Measurements from ENCODE around the gene HIVEP1. TPM values are rescaled to one million over a fixed set of nuclear protein-coding genes. Genes with fewer than 3 reads are reported as not detected.

Gene HIVEP1
- total and polyA plus RNA-seq, 2 donors from 2014 or later = 3.6 to 30.4 TPM

GRCh38 chr6:12092762-12093161, 80.7 kb downstream of the HIVEP1 start:
- TF ChIP-seq CTCF (IDR thresholded peaks at IDR 0.05; ENCODE audit: borderline replicate concordance, extremely low read depth, insufficient read depth) = no peak
- DNase-seq = no peak
- Histone ChIP-seq H3K4me3 (ENCODE audit: low read length in 3 of 3) (no peak overlapping the region), H3K27ac (ENCODE audit: low read depth in 2 of 2, low read length in 2 of 2) (no peak overlapping the region), H3K27me3 (ENCODE audit: control insufficient read depth, insufficient read depth, low read length) (no peaks in the 10 kb centered on the region), H3K36me3 (ENCODE audit: control insufficient read depth in 2 of 3, insufficient read depth in 3 of 3, low read length in 3 of 3) (no peaks in the 10 kb centered on the region), H3K4me1 (ENCODE audit: control insufficient read depth in 2 of 3, insufficient read depth in 2 of 3, low read depth in 1 of 3, low read length in 3 of 3) (no peaks in the 10 kb centered on the region), H3K9ac (ENCODE audit: low read length in 3 of 3) (no peak overlapping the region), H3K9me3 (ENCODE audit: control insufficient read depth in 2 of 3, insufficient read depth in 1 of 3, low read length in 3 of 3) (no peaks in the 10 kb centered on the region)
- FAIRE-seq = no peak
- intact Hi-C loops (cut with DNase I) = no loop called here

GRCh38 chr6:12094689-12095088, 82.6 kb downstream of the HIVEP1 start:
- no peak for TF ChIP-seq CTCF (IDR thresholded peaks at IDR 0.05; ENCODE audit: borderline replicate concordance, extremely low read depth, insufficient read depth)
- H3K4me3 ChIP-seq (ENCODE audit: low read length in 3 of 3) = no peak overlapping the region
- H3K9me3 ChIP-seq (ENCODE audit: control insufficient read depth in 2 of 3, insufficient read depth in 1 of 3, low read length in 3 of 3) = no peaks in the 10 kb centered on the region
- H3K9ac ChIP-seq (ENCODE audit: low read length in 3 of 3) = no peak overlapping the region
- no peaks in the 10 kb centered on the region for H3K27me3 ChIP-seq (ENCODE audit: control insufficient read depth, insufficient read depth, low read length)
- intact Hi-C loops (cut with DNase I) = no loop called here
- H3K4me1 ChIP-seq (ENCODE audit: control insufficient read depth in 2 of 3, insufficient read depth in 2 of 3, low read depth in 1 of 3, low read length in 3 of 3) = no peaks in the 10 kb centered on the region
- H3K27ac ChIP-seq (ENCODE audit: low read depth in 2 of 2, low read length in 2 of 2) = no peak overlapping the region
- no peaks in the 10 kb centered on the region for H3K36me3 ChIP-seq (ENCODE audit: control insufficient read depth in 2 of 3, insufficient read depth in 3 of 3, low read length in 3 of 3)
- FAIRE-seq (no peak), DNase-seq (no peak)

DNA sequence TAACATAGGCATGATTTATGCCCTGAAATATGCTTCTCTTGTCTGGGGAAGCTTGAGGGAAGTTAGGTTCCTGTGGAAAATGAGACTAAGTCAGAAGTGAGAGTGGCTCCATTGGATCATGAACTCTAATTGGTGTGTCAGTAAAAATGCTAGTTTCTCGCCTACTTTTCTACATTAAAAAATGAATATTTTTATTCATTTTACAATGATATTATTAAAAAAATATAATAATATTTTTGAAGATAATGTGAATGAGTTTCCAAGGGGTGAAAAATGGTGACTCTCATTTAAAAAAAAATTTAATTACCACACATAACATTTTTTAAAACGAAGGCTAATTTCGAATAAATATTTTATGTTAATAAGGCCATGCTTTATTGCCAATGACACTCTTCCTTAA, 84.2 kb downstream of the HIVEP1 start:
- Histone ChIP-seq H3K4me3 (ENCODE audit: low read length in 3 of 3) (no peak overlapping the region), H3K9me3 (ENCODE audit: control insufficient read depth in 2 of 3, insufficient read depth in 1 of 3, low read length in 3 of 3) (no peaks in the 10 kb centered on the region), H3K4me1 (ENCODE audit: control insufficient read depth in 2 of 3, insufficient read depth in 2 of 3, low read depth in 1 of 3, low read length in 3 of 3) (no peaks in the 10 kb centered on the region), H3K27me3 (ENCODE audit: control insufficient read depth, insufficient read depth, low read length) (no peaks in the 10 kb centered on the region), H3K27ac (ENCODE audit: low read depth in 2 of 2, low read length in 2 of 2) (no peak overlapping the region), H3K9ac (ENCODE audit: low read length in 3 of 3) (no peak overlapping the region), H3K36me3 (ENCODE audit: control insufficient read depth in 2 of 3, insufficient read depth in 3 of 3, low read length in 3 of 3) (no peaks in the 10 kb centered on the region)
- DNase-seq = no peak
- peak; percentile 66 for FAIRE-seq
- intact Hi-C loops (cut with DNase I) = no loop called here
- no peak for TF ChIP-seq CTCF (IDR thresholded peaks at IDR 0.05; ENCODE audit: borderline replicate concordance, extremely low read depth, insufficient read depth)

DNA sequence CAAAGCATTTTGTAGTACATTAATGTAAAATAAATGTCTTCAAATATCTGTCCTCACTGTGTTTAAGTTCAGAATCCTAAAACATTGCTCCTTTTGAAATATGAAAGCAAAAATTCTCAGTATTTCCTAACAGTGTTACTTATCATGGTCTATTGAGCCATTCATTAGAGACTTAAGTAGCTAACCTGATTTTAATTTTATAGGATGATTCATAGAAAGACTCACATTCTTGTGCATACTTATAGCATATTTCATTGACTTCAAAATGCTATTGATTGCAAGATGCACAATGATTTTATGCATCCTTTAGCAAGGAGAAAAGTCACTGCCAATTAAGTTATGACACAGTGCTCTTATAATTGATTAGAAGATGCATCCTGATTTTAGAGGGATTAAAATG, 85.7 kb downstream of the HIVEP1 start:
- intact Hi-C loops (cut with DNase I) = no loop called here
- H3K27ac ChIP-seq (ENCODE audit: low read depth in 2 of 2, low read length in 2 of 2) = no peak overlapping the region
- H3K4me1 ChIP-seq (ENCODE audit: control insufficient read depth in 2 of 3, insufficient read depth in 2 of 3, low read depth in 1 of 3, low read length in 3 of 3) = no peaks in the 10 kb centered on the region
- no peak overlapping the region for H3K4me3 ChIP-seq (ENCODE audit: low read length in 3 of 3)
- H3K36me3 ChIP-seq (ENCODE audit: control insufficient read depth in 2 of 3, insufficient read depth in 3 of 3, low read length in 3 of 3) = no peaks in the 10 kb centered on the region
- DNase-seq = no peak
- no peak for TF ChIP-seq CTCF (IDR thresholded peaks at IDR 0.05; ENCODE audit: borderline replicate concordance, extremely low read depth, insufficient read depth)
- no peak overlapping the region for H3K9ac ChIP-seq (ENCODE audit: low read length in 3 of 3)
- no peaks in the 10 kb centered on the region for H3K27me3 ChIP-seq (ENCODE audit: control insufficient read depth, insufficient read depth, low read length)
- H3K9me3 ChIP-seq (ENCODE audit: control insufficient read depth in 2 of 3, insufficient read depth in 1 of 3, low read length in 3 of 3) = no peaks in the 10 kb centered on the region
- FAIRE-seq = no peak
